ENCODE data around the gene DLG2. TPM values are rescaled to one million over a fixed set of nuclear protein-coding genes. Genes with fewer than 3 reads are reported as not detected.

Gene DLG2
- total and polyA plus RNA-seq, 9 of the 15 experiments (the other 6 are each of a cell fraction or from before 2014, with no cell fraction given) = 0.52 to 1.6 (median 0.95) TPM

DNA sequence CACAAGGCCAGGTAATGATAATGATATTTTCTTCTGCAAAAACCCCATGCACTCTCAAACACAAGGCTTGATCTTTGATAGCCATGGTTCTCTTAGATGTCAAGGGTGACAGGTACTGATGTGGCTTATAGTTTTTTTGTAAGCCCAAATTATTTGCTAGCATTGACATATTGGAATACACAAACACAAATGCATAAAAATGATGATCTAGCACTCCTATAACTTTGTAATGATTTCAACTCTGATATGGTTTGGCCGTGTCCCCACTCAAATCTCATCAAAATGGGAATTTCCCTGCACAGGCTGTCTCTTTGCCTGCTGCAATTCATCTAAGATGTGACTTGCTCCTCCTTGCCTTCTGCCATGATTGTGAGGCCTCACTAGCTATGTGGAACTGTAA, 1768.5 kb downstream of the DLG2 start:
- DNase-seq (ENCODE audit: extremely low read depth in 1 of 4, low spot score in 3 of 4) (no peak), ATAC-seq (no peak), FAIRE-seq (no peak)
- no TSS peak for BruUV-seq (replicated peaks)
- Histone ChIP-seq H3K4me2 (ENCODE audit: insufficient read depth, low read length) (no peak overlapping the region), H3K9me1 (ENCODE audit: control insufficient read depth, insufficient read depth, low read length) (no peaks in the 10 kb centered on the region), H2AFZ (ENCODE audit: low read depth, low read length) (no peak overlapping the region), H3K9ac (ENCODE audit: insufficient read depth in 1 of 2, low read depth in 2 of 2, low read length in 2 of 2) (no peak overlapping the region), H3K27me3 (ENCODE audit: control insufficient read depth in 2 of 2, insufficient read depth in 2 of 2, low read length in 2 of 2) (no peaks in the 10 kb centered on the region), H3K9me3 (replicated peaks; ENCODE audit: control insufficient read depth, insufficient read depth, low read depth, low read length) (no peaks in the 10 kb centered on the region), H4K20me1 (replicated peaks; ENCODE audit: control insufficient read depth, insufficient read depth, low read length) (no peaks in the 10 kb centered on the region), H3K27ac (ENCODE audit: extremely low read depth, low read depth, low read length) (no peak overlapping the region), H3K4me1 (replicated peaks in 1 of 2; ENCODE audit: control insufficient read depth in 2 of 2, insufficient read depth in 2 of 2, low read length in 2 of 2) (no peaks in the 10 kb centered on the region), H3K4me3 (no peak overlapping the region), H3K36me3 (ENCODE audit: control insufficient read depth, insufficient read depth, low read length) (no peaks in the 10 kb centered on the region), H3K79me2 (ENCODE audit: control insufficient read depth, insufficient read depth, low read length) (no peaks in the 10 kb centered on the region)
- intact Hi-C loops (cut with micrococcal nuclease) (no loop called here), in situ Hi-C loops (cut with MboI) (no loop called here)
- ChIA-PET POLR2A (no interaction called here), CTCF (ENCODE audit: low intra/inter-chr PET ratio) (no interaction called here)
- 0% methylated on average over 1 of the region's 1 CpG for WGBS (ENCODE audit: insufficient coverage, low coverage, missing lambda C conversion rate)
- TF ChIP-seq ZNF316 (IDR thresholded peaks at IDR 0.05) = peak; percentile 11; the same call in 1 of the 2 replicates
- TF ChIP-seq, protein P1, sequence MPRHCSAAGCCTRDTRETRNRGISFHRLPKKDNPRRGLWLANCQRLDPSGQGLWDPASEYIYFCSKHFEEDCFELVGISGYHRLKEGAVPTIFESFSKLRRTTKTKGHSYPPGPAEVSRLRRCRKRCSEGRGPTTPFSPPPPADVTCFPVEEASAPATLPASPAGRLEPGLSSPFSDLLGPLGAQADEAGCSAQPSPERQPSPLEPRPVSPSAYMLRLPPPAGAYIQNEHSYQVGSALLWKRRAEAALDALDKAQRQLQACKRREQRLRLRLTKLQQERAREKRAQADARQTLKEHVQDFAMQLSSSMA (CRISPR knock-in tag; IDR thresholded peaks at IDR 0.05) = no peak

DNA sequence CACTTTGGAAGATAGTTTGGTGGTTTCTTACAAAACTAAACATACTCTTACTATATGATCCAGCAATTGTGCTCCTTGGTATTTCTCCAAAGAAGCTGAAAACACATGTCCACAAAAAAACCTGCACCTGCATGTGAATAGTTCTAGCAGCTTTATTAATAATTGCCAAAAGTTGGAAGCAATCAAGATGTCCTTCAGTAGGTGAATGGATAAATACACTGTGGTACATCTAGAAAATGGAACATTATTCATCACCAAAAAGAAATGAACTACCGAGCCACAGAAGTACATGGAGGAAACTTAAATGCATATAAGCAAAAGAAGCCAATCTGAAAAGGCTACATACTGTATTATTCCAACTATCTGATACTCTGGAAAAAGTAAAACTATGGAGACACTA, 1771.9 kb downstream of the DLG2 start:
- in situ Hi-C loops (cut with MboI) (no loop called here), intact Hi-C loops (cut with micrococcal nuclease) (no loop called here)
- ATAC-seq = no peak
- Histone ChIP-seq H3K36me3 (ENCODE audit: control insufficient read depth, insufficient read depth, low read length) (no peaks in the 10 kb centered on the region), H3K4me1 (replicated peaks in 1 of 2; ENCODE audit: control insufficient read depth in 2 of 2, insufficient read depth in 2 of 2, low read length in 2 of 2) (no peaks in the 10 kb centered on the region), H3K9ac (ENCODE audit: insufficient read depth in 1 of 2, low read depth in 2 of 2, low read length in 2 of 2) (no peak overlapping the region), H3K27me3 (ENCODE audit: control insufficient read depth in 2 of 2, insufficient read depth in 2 of 2, low read length in 2 of 2) (no peaks in the 10 kb centered on the region), H3K4me2 (ENCODE audit: insufficient read depth, low read length) (no peak overlapping the region), H3K79me2 (ENCODE audit: control insufficient read depth, insufficient read depth, low read length) (no peaks in the 10 kb centered on the region), H3K9me1 (ENCODE audit: control insufficient read depth, insufficient read depth, low read length) (no peaks in the 10 kb centered on the region), H4K20me1 (replicated peaks; ENCODE audit: control insufficient read depth, insufficient read depth, low read length) (no peaks in the 10 kb centered on the region), H3K9me3 (replicated peaks; ENCODE audit: control insufficient read depth, insufficient read depth, low read depth, low read length) (no peaks in the 10 kb centered on the region), H2AFZ (ENCODE audit: low read depth, low read length) (no peak overlapping the region), H3K27ac (ENCODE audit: extremely low read depth, low read depth, low read length) (no peak overlapping the region), H3K4me3 (no peak overlapping the region)
- FAIRE-seq = no peak
- 0% methylated on average over 1 of the region's 1 CpG for WGBS (ENCODE audit: insufficient coverage, low coverage, missing lambda C conversion rate)
- POLR2A ChIA-PET = no interaction called here
- no TSS peak for BruUV-seq (replicated peaks)
- CTCF ChIA-PET (ENCODE audit: low intra/inter-chr PET ratio) = no interaction called here
- no peak for DNase-seq (ENCODE audit: extremely low read depth in 1 of 4, low spot score in 3 of 4)
- no peak for TF ChIP-seq ZNF766 (CRISPR knock-in tag; conservative IDR thresholded peaks at IDR 0.05)
- TF ChIP-seq, protein P2, sequence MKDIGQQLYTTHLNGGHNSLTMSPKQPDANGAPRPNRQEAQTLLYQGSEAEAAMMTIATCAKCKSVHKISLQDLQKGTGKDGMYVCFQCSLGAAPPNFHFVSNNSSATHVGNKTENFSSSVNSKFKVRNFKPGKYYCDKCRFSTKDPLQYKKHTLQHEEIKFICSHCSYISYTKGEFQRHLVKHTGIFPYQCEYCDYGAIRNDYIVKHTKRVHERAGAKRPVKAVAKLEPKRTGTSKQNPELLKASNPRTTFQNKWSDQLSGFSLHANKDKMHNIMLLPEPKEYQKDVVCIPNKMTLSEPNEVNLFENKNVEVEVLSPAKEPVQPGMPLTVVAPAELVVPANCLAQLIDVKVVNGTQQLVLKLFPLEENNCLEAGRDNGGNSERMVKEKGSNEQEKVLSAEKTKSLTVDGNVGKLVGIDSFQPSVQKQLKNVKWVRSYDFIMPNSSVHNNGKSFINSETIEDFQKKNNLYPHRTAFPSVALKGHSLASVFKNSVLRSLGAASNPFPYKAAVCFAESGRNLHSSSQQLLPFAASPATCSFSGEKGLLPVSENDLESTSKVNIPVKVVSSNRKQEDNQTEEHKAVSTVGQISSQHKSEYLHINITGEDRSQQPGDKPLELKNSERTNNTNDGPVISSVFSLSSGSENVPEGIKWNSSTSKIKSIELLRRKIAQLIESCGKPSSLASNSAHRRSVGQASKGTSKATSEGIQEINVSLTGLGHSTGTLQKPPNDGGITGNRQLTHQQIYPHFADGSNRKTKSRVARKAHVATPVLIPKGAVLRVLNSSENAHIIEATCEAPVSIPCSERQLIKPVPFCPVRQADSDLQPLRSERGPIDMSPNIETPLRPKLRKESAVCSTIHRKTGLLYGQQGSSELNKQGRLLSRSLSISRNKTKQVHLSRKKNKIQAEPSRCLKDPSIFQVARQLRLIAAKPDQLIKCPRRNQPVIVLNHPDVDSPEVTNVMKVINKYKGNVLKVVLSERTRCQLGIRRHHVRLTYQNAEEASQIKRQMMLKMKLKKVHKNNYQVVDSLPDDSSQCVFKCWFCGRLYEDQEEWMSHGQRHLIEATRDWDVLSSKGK (CRISPR knock-in tag; IDR thresholded peaks at IDR 0.05) = no peak

Measured in K562 (cell line).